Common myeloid progenitor, CD34-positive (primary cell): ENCODE results near the gene ATP8B1.

Experiments used
- CTCF ChIA-PET: fragments of 350-600 bp; sonication (Branson Sonifier 250); formaldehyde crosslinking; loops from one replicate; lab custom pipeline; 2021; ENCODE audit warnings: antibody characterized with exemption; lab: Charles Lee
- POLR2A ChIA-PET: fragments of 350-600 bp; sonication (Branson Sonifier 250); formaldehyde crosslinking; loops from one replicate; lab custom pipeline; 2021; ENCODE audit warnings: antibody characterized with exemption; lab: Charles Lee
- DNase-seq, 3 donors: peaks; one replicate each; pipeline versions ENCODE4 v3.0.0 to v3.0.0-alpha.2; 2013
- H3K27ac ChIP-seq, 2 experiments: 1 replicate in 1 of 2; 2 replicates in 1 of 2; pipeline ENCODE4 v1.7.0; 2013; ENCODE audit warnings: inconsistent platforms in 2 of 2, low read length in 2 of 2, mild to moderate bottlenecking in 2 of 2, low read depth in 1 of 2, moderate library complexity in 1 of 2; ENCODE audit not compliant: severe bottlenecking in 2 of 2, insufficient read depth in 1 of 2, poor library complexity in 1 of 2
- H3K27me3 ChIP-seq, 5 experiments: replicated peaks in 2 of 5; 1 replicate in 3 of 5; 2 replicates in 2 of 5; pipeline versions ENCODE4 v1.6.1 to v1.7.0; 2013; ENCODE audit warnings: low read length in 4 of 5, mild to moderate bottlenecking in 2 of 5, moderate library complexity in 2 of 5, inconsistent platforms in 1 of 5; ENCODE audit not compliant: insufficient read depth in 5 of 5, control insufficient read depth in 4 of 5
- H3K36me3 ChIP-seq, 4 experiments: 1 replicate in 2 of 4; 2 replicates in 2 of 4; pipeline versions ENCODE4 v1.6.1 to v1.7.0; 2013; ENCODE audit warnings: low read length in 3 of 4, control low read depth in 1 of 4, mild to moderate bottlenecking in 1 of 4; ENCODE audit not compliant: control insufficient read depth in 4 of 4, insufficient read depth in 4 of 4
- H3K4me1 ChIP-seq, 4 experiments: 1 replicate in 3 of 4; 2 replicates in 1 of 4; pipeline versions ENCODE4 v1.6.1 to v1.7.1; 2013; ENCODE audit warnings: low read length in 3 of 4, mild to moderate bottlenecking in 3 of 4, control low read depth in 1 of 4, inconsistent platforms in 1 of 4, moderate library complexity in 1 of 4; ENCODE audit not compliant: control insufficient read depth in 4 of 4, insufficient read depth in 4 of 4; ENCODE audit errors: control extremely low read depth in 1 of 4
- H3K4me3 ChIP-seq, 7 experiments: 1 replicate in 4 of 7; 2 replicates in 3 of 7; pipeline versions ENCODE4 v1.5.1 to v1.7.0; 2013; ENCODE audit warnings: mild to moderate bottlenecking in 7 of 7, low read length in 6 of 7, moderate library complexity in 6 of 7, inconsistent platforms in 2 of 7, low read depth in 2 of 7, control low read depth in 1 of 7; ENCODE audit not compliant: insufficient read depth in 4 of 7, control insufficient read depth in 1 of 7; ENCODE audit errors: extremely low read depth in 1 of 7
- H3K9me3 ChIP-seq, 5 experiments: 1 replicate in 4 of 5; 2 replicates in 1 of 5; pipeline versions ENCODE4 v1.6.1 to v1.7.1; 2013; ENCODE audit warnings: low read length in 4 of 5, mild to moderate bottlenecking in 2 of 5, inconsistent platforms in 1 of 5, low read depth in 1 of 5, moderate library complexity in 1 of 5; ENCODE audit not compliant: control insufficient read depth in 4 of 5, insufficient read depth in 2 of 5; ENCODE audit errors: control extremely low read depth in 1 of 5
- WGBS: methylation state at CpG from one replicate; pipeline ENCODE4 v1.1.5; 2013; ENCODE audit not compliant: insufficient coverage; 5-methylcytosine and 5-hydroxymethylcytosine counted together

The ATP8B1 gene

GRCh38 chr18:57670046-57670445, 133.1 kb downstream of the ATP8B1 start:
- H3K36me3 ChIP-seq = no peaks in the 10 kb centered on the region
- POLR2A ChIA-PET = no interaction called here
- CTCF ChIA-PET = no interaction called here

GRCh38 chr18:57668021-57668420, 135.1 kb downstream of the ATP8B1 start:
- H3K4me3 ChIP-seq = no peak overlapping the region
- H3K27ac ChIP-seq = no peak overlapping the region
- H3K4me1 ChIP-seq = peaks cover 1 to 27% (median 3%) of the 10 kb centered on the region in 4 experiments
- ChIA-PET CTCF (no interaction called here), POLR2A (interaction anchor here (0.7 kb wide), 1 partner anchor 17 kb away, joined by 4 read pairs; no protein-coding TSS in a partner anchor)
- no peak for DNase-seq
- H3K9me3 ChIP-seq = peaks cover 0 to 6% (median 0%) of the 10 kb centered on the region in 5 experiments
- H3K27me3 ChIP-seq = no peaks in the 10 kb centered on the region
- H3K36me3 ChIP-seq = no peaks in the 10 kb centered on the region
- 44% methylated on average over 3 of the region's 4 CpGs for WGBS

More at GRCh38 chr18:57670046-57670445, 133.1 kb downstream of the ATP8B1 start:
- peaks cover 0 to 10% (median 0%) of the 10 kb centered on the region in 5 experiments for H3K9me3 ChIP-seq
- H3K4me3 ChIP-seq = no peak overlapping the region
- H3K27me3 ChIP-seq = no peaks in the 10 kb centered on the region
- WGBS = 100% methylated on average over 4 of the region's 5 CpGs
- H3K27ac ChIP-seq = no peak overlapping the region
- H3K4me1 ChIP-seq = peaks cover 1 to 27% (median 3%) of the 10 kb centered on the region in 4 experiments
- no peak for DNase-seq

GRCh38 chr18:57666818-57667497, 136.2 kb downstream of the ATP8B1 start:
- Histone ChIP-seq H3K27ac (no peak overlapping the region), H3K4me1 (peaks cover 1 to 27% (median 3%) of the 10 kb centered on the region in 4 experiments), H3K36me3 (no peaks in the 10 kb centered on the region), H3K9me3 (no peaks in the 10 kb centered on the region), H3K27me3 (no peaks in the 10 kb centered on the region), H3K4me3 (no peak overlapping the region)
- WGBS = 100% methylated on average over 1 of the region's 6 CpGs
- ChIA-PET POLR2A (no interaction called here), CTCF (no interaction called here)
- peak; percentile 33 to 78 (median 66) for DNase-seq

GRCh38 chr18:57664568-57665165, 138.4 kb downstream of the ATP8B1 start:
- H3K36me3 ChIP-seq = no peaks in the 10 kb centered on the region
- no peaks in the 10 kb centered on the region for H3K9me3 ChIP-seq
- no peak overlapping the region for H3K4me3 ChIP-seq
- no peak overlapping the region for H3K27ac ChIP-seq
- ChIA-PET POLR2A (no interaction called here), CTCF (interaction anchor here (0.9 kb wide), 1 partner anchor 21 kb away, joined by 3 read pairs; no protein-coding TSS in a partner anchor)
- H3K4me1 ChIP-seq = peaks cover 1 to 27% (median 3%) of the 10 kb centered on the region in 4 experiments
- no CpG with 5 or more reads among the region's 2 CpGs for WGBS
- H3K27me3 ChIP-seq = no peaks in the 10 kb centered on the region
- peak in 1 of 3 donors; percentile 4 for DNase-seq

GRCh38 chr18:57660961-57661360, 142.2 kb downstream of the ATP8B1 start:
- H3K4me3 ChIP-seq = no peak overlapping the region
- ChIA-PET CTCF (interaction anchor here (1.5 kb wide), 1 partner anchor 10 kb away, joined by 5 read pairs; no protein-coding TSS in a partner anchor), POLR2A (interaction anchor here (1.0 kb wide), 1 partner anchor 10 kb away, joined by 4 read pairs; no protein-coding TSS in a partner anchor)
- peaks cover 0 to 4% (median 0%) of the 10 kb centered on the region in 4 experiments for H3K4me1 ChIP-seq
- no peak overlapping the region for H3K27ac ChIP-seq
- no peaks in the 10 kb centered on the region for H3K27me3 ChIP-seq
- WGBS = 99% methylated on average over 10 of the region's 11 CpGs
- H3K36me3 ChIP-seq = peaks cover 0 to 3% (median 0%) of the 10 kb centered on the region in 4 experiments
- DNase-seq = no peak
- peaks cover 0 to 4% (median 0%) of the 10 kb centered on the region in 5 experiments for H3K9me3 ChIP-seq

- no peaks in the 10 kb centered on the region for H3K27me3 ChIP-seq
- WGBS = 100% methylated on average over 9 of the region's 11 CpGs
- peaks cover 4 to 15% (median 9%) of the 10 kb centered on the region in 5 experiments for H3K9me3 ChIP-seq
- peak; percentile 54 to 77 (median 57) for DNase-seq
- no peak overlapping the region for H3K27ac ChIP-seq
- ChIA-PET CTCF (interaction anchor here (0.7 to 1.5 kb wide), 2 partner anchors 12 to 92 kb away, joined by 4 to 5 read pairs; no protein-coding TSS in a partner anchor), POLR2A (no interaction called here)
- H3K4me1 ChIP-seq = no peaks in the 10 kb centered on the region
- H3K36me3 ChIP-seq = peaks cover 0 to 12% (median 3%) of the 10 kb centered on the region in 4 experiments
- no peak overlapping the region for H3K4me3 ChIP-seq
Observed at GRCh38 chr18:57659460-57660102, 143.5 kb downstream of the ATP8B1 start.
